T-helper 9 cell (primary cell): ENCODE measurements around the gene HMGB3.
"Not testable (repeated sequence)": the region's sequence is repeated elsewhere in the genome, so short reads cannot be mapped to it uniquely, and the experiment has no call there.

Source experiments
- DNase-seq: peaks from one replicate; pipeline ENCODE4 v3.0.0-alpha.2; 2020

Gene HMGB3

GRCh38 chrX:150977411-150978162, 5.5 kb upstream of the HMGB3 start:
- DNase-seq = no peak

- no peak for DNase-seq
Observed at GRCh38 chrX:150980186-150980585, 2.9 kb upstream of the HMGB3 start.

GRCh38 chrX:150980711-150981110, 2.4 kb upstream of the HMGB3 start:
- DNase-seq = no peak

GRCh38 chrX:150982235-150982787, 824 bp upstream of the HMGB3 start:
- no peak for DNase-seq

GRCh38 chrX:150983521-150984168, 510 bp downstream of the HMGB3 start:
- DNase-seq = no peak

- DNase-seq = no peak
Observed at GRCh38 chrX:150984169-150984824, 1.2 kb downstream of the HMGB3 start.

GRCh38 chrX:150987687-150988086, 4.6 kb downstream of the HMGB3 start:
- DNase-seq = not testable (repeated sequence)

- DNase-seq = no peak
Observed at GRCh38 chrX:150989420-150989819, 6.3 kb downstream of the HMGB3 start.

- no peak for DNase-seq
Observed at GRCh38 chrX:150990910-150991309, 7.8 kb downstream of the HMGB3 start.

GRCh38 chrX:151000861-151001331, 17.8 kb downstream of the HMGB3 start:
- DNase-seq = no peak

GRCh38 chrX:151004085-151004484, 20.9 kb downstream of the HMGB3 start:
- no peak for DNase-seq

GRCh38 chrX:151006410-151007109, 23.4 kb downstream of the HMGB3 start:
- DNase-seq = no peak

GRCh38 chrX:151009582-151009981, 26.4 kb downstream of the HMGB3 start:
- no peak for DNase-seq

- DNase-seq = no peak
Observed at GRCh38 chrX:151013164-151013743, 30.1 kb downstream of the HMGB3 start.

- DNase-seq = no peak
Observed at GRCh38 chrX:151015684-151016083, 32.5 kb downstream of the HMGB3 start.

GRCh38 chrX:151019856-151020255, 36.7 kb downstream of the HMGB3 start:
- no peak for DNase-seq

GRCh38 chrX:151030845-151031244, 47.7 kb downstream of the HMGB3 start:
- no peak for DNase-seq

- DNase-seq = no peak
Observed at GRCh38 chrX:151031391-151031975, 48.3 kb downstream of the HMGB3 start.

- DNase-seq = no peak
Observed at GRCh38 chrX:151039351-151039750, 56.2 kb downstream of the HMGB3 start.
